Parathyroid adenoma (tissue), 2 donors: ENCODE measurements around the gene BCOR.

Experiments
- H2AFZ ChIP-seq: fragments of 300-600 bp; sonication (generic); one replicate; pipeline ENCODE4 v1.7.0; 2017; ENCODE audit warnings: antibody characterized with exemption, mild to moderate bottlenecking
- H3K27ac ChIP-seq: fragments of 300-600 bp; sonication (generic); one replicate; pipeline ENCODE4 v1.7.0; 2017
- H3K27me3 ChIP-seq: fragments of 300-600 bp; sonication (generic); one replicate; pipeline ENCODE4 v1.7.0; 2017; ENCODE audit warnings: low read length; ENCODE audit not compliant: control insufficient read depth, insufficient read depth
- H3K36me3 ChIP-seq: fragments of 300-600 bp; sonication (generic); one replicate; pipeline ENCODE4 v1.7.0; 2017; ENCODE audit warnings: low read length; ENCODE audit not compliant: control insufficient read depth, insufficient read depth
- H3K4me1 ChIP-seq: fragments of 300-600 bp; sonication (generic); one replicate; pipeline ENCODE4 v1.7.0; 2017; ENCODE audit warnings: control low read depth
- H3K4me2 ChIP-seq: fragments of 300-600 bp; sonication (generic); one replicate; pipeline ENCODE4 v1.7.0; 2017; ENCODE audit warnings: low read length
- H3K4me3 ChIP-seq: fragments of 300-600 bp; sonication (generic); one replicate; pipeline ENCODE4 v1.7.0; 2017; ENCODE audit warnings: low read depth, low read length
- H3K79me2 ChIP-seq: fragments of 300-600 bp; sonication (generic); one replicate; pipeline ENCODE4 v1.7.0; 2017; ENCODE audit warnings: control low read depth
- H3K9ac ChIP-seq: fragments of 300-600 bp; sonication (generic); one replicate; pipeline ENCODE4 v1.7.0; 2017; ENCODE audit warnings: mild to moderate bottlenecking
- H3K9me3 ChIP-seq: fragments of 300-600 bp; sonication (generic); one replicate; pipeline ENCODE4 v1.7.0; 2017; ENCODE audit warnings: low read length; ENCODE audit not compliant: control insufficient read depth
- TF ChIP-seq, protein P1 (sequence below): fragments of 300-600 bp; sonication (generic); IDR thresholded peaks from one replicate; pipeline ENCODE4 v1.7.0; 2017; ENCODE audit warnings: antibody characterized with exemption, mild to moderate bottlenecking
- donor health status: primary hyperparathyroidism.

The BCOR gene

DNA sequence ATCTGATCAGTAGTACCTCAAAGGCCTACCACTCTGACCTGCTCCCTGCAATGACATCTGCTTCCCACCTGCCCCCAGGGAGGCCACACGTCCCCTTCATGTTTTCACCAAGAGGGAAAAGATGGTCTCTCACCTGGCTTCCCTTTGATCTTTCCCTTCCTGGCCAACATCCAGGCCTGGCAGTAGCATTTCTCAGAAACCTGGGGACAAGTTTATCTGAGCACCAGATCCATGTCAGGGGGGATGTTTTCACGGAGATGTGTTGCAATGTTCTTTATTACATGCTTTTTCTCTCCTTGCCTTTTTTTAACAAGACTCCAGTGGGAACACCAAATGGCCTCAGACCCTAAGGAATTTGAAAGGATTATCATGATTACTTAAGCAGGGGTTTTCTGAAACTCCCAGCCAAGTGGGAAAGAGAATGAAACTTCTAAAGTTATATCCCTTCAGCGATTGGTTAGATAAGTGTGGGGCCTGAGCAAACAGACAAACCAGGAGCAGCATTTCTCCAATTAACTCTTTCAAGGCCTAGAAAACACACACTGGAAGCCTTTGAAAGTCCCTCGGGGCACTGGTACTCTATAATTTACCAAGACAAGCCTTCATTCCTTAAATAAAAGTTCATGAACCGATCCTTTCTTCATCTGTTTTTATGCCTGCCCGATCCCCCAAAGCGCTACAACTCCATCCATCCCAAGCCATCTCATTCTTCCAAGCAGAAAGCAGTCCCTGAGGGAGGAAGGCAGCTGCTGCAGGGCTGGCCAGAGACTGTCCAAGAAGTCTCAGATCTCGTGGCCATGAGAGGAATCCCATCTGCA is 94.1 kb downstream of the BCOR start:
- TF ChIP-seq, protein P1, sequence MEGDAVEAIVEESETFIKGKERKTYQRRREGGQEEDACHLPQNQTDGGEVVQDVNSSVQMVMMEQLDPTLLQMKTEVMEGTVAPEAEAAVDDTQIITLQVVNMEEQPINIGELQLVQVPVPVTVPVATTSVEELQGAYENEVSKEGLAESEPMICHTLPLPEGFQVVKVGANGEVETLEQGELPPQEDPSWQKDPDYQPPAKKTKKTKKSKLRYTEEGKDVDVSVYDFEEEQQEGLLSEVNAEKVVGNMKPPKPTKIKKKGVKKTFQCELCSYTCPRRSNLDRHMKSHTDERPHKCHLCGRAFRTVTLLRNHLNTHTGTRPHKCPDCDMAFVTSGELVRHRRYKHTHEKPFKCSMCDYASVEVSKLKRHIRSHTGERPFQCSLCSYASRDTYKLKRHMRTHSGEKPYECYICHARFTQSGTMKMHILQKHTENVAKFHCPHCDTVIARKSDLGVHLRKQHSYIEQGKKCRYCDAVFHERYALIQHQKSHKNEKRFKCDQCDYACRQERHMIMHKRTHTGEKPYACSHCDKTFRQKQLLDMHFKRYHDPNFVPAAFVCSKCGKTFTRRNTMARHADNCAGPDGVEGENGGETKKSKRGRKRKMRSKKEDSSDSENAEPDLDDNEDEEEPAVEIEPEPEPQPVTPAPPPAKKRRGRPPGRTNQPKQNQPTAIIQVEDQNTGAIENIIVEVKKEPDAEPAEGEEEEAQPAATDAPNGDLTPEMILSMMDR, result no peak
- H3K4me1 ChIP-seq, result no peaks in the 10 kb centered on the region
- no peak overlapping the region for H3K4me3 ChIP-seq
- no peak overlapping the region for H3K9ac ChIP-seq
- H3K27ac ChIP-seq, result no peak overlapping the region
- H3K79me2 ChIP-seq, result no peaks in the 10 kb centered on the region
- no peaks in the 10 kb centered on the region for H3K27me3 ChIP-seq
- H2AFZ ChIP-seq, result no peak overlapping the region
- no peaks in the 10 kb centered on the region for H3K36me3 ChIP-seq
- no peaks in the 10 kb centered on the region for H3K9me3 ChIP-seq
- no peak overlapping the region for H3K4me2 ChIP-seq

DNA sequence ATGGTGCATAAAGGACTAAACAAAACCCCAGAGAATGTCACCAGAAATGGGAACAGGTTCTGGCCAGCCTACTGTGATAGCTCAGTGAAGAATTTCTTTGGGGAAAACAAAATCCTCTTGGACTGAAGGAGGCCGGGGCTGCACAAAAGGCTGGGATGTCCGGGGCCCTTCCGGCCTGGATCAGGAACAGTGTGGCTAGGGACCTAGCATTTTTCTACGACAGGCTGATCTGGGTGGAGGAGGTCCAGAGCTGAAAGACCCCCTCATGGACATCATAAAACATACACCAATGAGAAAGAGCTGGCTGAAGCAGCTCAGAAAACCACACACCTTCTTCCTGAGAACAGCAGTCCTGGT is 94.7 kb downstream of the BCOR start:
- TF ChIP-seq, protein P1, result no peak
- H3K9me3 ChIP-seq, result no peaks in the 10 kb centered on the region
- no peak overlapping the region for H3K27ac ChIP-seq
- no peaks in the 10 kb centered on the region for H3K36me3 ChIP-seq
- H3K79me2 ChIP-seq, result no peaks in the 10 kb centered on the region
- no peak overlapping the region for H3K4me2 ChIP-seq
- no peaks in the 10 kb centered on the region for H3K27me3 ChIP-seq
- no peak overlapping the region for H2AFZ ChIP-seq
- H3K4me3 ChIP-seq, result no peak overlapping the region
- no peak overlapping the region for H3K9ac ChIP-seq
- no peaks in the 10 kb centered on the region for H3K4me1 ChIP-seq
